Chondrocyte (in vitro differentiated cells): ENCODE measurements around the gene CREB3L1. TPM values are rescaled to one million over a fixed set of nuclear protein-coding genes. Genes with fewer than 3 reads are reported as not detected.

Experiments used
- DNase-seq: peaks from one replicate; pipeline ENCODE4 v3.0.0; 2021; ENCODE audit warnings: mixed read lengths, low spot score
- H3K27ac Mint-ChIP-seq: one replicate; pipeline ENCODE4 v1.8.0; 2021; ENCODE audit warnings: mild to moderate bottlenecking, moderate library complexity, mixed read lengths; ENCODE audit not compliant: unreplicated experiment
- H3K27me3 Mint-ChIP-seq: 2 replicates; pipeline ENCODE4 v1.8.0; 2021; ENCODE audit warnings: low read depth, mixed read lengths
- H3K36me3 Mint-ChIP-seq: 2 replicates; pipeline ENCODE4 v1.8.0; 2021; ENCODE audit warnings: low read depth, mixed read lengths
- H3K4me1 Mint-ChIP-seq: 2 replicates; pipeline ENCODE4 v1.8.0; 2021; ENCODE audit warnings: low read depth, mild to moderate bottlenecking, mixed read lengths
- H3K4me3 Mint-ChIP-seq: one replicate; pipeline ENCODE4 v1.8.0; 2021; ENCODE audit warnings: mild to moderate bottlenecking, moderate library complexity, mixed read lengths; ENCODE audit not compliant: unreplicated experiment
- H3K9me3 Mint-ChIP-seq: 2 replicates; pipeline ENCODE4 v1.8.0; 2021; ENCODE audit warnings: low read depth, mixed read lengths
- total RNA-seq: library from RNA; stranded (reverse); gene quantifications from 3 replicates; pipeline ENCODE4 v1.2.1, GENCODE V29; 2021
- TF ChIP-seq, protein P1 (sequence below): fragments of 200-600 bp; sonication (generic); IDR thresholded peaks from 2 replicates; pipeline ENCODE4 v1.5.0; 2021; ENCODE audit warnings: antibody characterized with exemption, mild to moderate bottlenecking, moderate library complexity

Gene CREB3L1
- total RNA-seq, 1 donor from 2014 or later: 192 TPM

GRCh38 chr11:46285594-46286033 is 8.2 kb downstream of the CREB3L1 start:
- DNase-seq: no peak
- Mint-ChIP-seq H3K4me3 (peak overlapping the region; percentile 37), H3K27ac (peak overlapping the region; percentile 73)

DNA sequence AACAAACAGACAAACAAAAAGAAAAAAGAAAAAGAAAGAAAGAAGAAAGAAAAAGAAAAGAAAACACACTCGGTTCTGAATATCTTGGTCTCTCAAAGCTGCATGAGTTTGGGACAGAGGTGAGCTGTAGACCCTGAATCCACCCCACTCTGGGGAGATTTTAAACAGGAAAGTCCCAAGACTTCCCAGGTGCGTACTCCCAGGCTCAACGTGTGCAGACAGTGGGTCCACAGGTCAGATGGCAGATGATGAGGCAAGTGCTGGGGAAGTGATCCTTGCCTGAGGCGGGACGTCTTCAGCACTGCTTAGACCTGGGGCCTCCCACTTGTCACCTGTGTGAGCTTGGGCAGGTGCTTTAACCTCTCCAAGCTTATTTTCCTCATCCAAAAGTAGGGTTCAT is 9.3 kb downstream of the CREB3L1 start:
- no peak overlapping the region for H3K4me3 Mint-ChIP-seq
- H3K9me3 Mint-ChIP-seq: no peaks in the 10 kb centered on the region
- peaks cover 5% of the 10 kb centered on the region for H3K36me3 Mint-ChIP-seq
- peaks cover 78% of the 10 kb centered on the region for H3K4me1 Mint-ChIP-seq
- no peaks in the 10 kb centered on the region for H3K27me3 Mint-ChIP-seq
- H3K27ac Mint-ChIP-seq: peak overlapping the region; percentile 2
- TF ChIP-seq, protein P1, sequence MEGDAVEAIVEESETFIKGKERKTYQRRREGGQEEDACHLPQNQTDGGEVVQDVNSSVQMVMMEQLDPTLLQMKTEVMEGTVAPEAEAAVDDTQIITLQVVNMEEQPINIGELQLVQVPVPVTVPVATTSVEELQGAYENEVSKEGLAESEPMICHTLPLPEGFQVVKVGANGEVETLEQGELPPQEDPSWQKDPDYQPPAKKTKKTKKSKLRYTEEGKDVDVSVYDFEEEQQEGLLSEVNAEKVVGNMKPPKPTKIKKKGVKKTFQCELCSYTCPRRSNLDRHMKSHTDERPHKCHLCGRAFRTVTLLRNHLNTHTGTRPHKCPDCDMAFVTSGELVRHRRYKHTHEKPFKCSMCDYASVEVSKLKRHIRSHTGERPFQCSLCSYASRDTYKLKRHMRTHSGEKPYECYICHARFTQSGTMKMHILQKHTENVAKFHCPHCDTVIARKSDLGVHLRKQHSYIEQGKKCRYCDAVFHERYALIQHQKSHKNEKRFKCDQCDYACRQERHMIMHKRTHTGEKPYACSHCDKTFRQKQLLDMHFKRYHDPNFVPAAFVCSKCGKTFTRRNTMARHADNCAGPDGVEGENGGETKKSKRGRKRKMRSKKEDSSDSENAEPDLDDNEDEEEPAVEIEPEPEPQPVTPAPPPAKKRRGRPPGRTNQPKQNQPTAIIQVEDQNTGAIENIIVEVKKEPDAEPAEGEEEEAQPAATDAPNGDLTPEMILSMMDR: no peak
- DNase-seq: no peak

More at GRCh38 chr11:46285594-46286033, 8.2 kb downstream of the CREB3L1 start:
- no peaks in the 10 kb centered on the region for H3K9me3 Mint-ChIP-seq
- H3K36me3 Mint-ChIP-seq: peaks cover 8% of the 10 kb centered on the region
- H3K4me1 Mint-ChIP-seq: peaks cover 78% of the 10 kb centered on the region
- H3K27me3 Mint-ChIP-seq: no peaks in the 10 kb centered on the region
- TF ChIP-seq, protein P1: no peak

DNA sequence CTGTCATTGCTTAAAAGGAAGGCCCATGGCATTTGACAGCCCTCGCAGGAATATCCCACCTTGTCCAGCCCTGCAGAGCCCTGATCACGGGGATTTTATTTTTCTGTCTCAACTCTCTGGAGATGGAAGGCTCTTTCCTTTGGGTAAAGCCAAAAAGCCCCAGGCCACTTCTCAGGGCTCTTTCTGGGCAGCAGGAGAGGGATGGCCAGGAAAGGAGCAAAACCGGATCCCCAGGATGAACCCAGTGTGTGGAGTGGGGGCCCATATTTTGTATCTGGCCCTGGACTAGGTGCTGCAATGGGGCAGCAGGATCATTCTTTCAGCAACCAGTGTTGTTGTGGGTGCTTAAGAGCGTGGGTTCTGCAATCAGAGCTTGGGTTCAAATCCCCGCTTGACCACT is 11.0 kb downstream of the CREB3L1 start:
- TF ChIP-seq, protein P1: no peak
- peak overlapping the region; percentile 22 for H3K27ac Mint-ChIP-seq
- H3K36me3 Mint-ChIP-seq: peaks cover 3% of the 10 kb centered on the region
- DNase-seq: no peak
- peaks cover 80% of the 10 kb centered on the region for H3K4me1 Mint-ChIP-seq
- no peak overlapping the region for H3K4me3 Mint-ChIP-seq
- H3K27me3 Mint-ChIP-seq: no peaks in the 10 kb centered on the region
- H3K9me3 Mint-ChIP-seq: no peaks in the 10 kb centered on the region

- H3K9me3 Mint-ChIP-seq: no peaks in the 10 kb centered on the region
- H3K4me1 Mint-ChIP-seq: peaks cover 82% of the 10 kb centered on the region
- no peak for DNase-seq
- TF ChIP-seq, protein P1: no peak
- peak overlapping the region; percentile 89 for H3K27ac Mint-ChIP-seq
- no peaks in the 10 kb centered on the region for H3K27me3 Mint-ChIP-seq
- H3K36me3 Mint-ChIP-seq: peaks cover 4% of the 10 kb centered on the region
- no peak overlapping the region for H3K4me3 Mint-ChIP-seq
Observed at GRCh38 chr11:46290011-46290410, 12.5 kb downstream of the CREB3L1 start.

GRCh38 chr11:46290598-46291309 is 13.3 kb downstream of the CREB3L1 start:
- Mint-ChIP-seq H3K9me3 (no peaks in the 10 kb centered on the region), H3K4me3 (no peak overlapping the region), H3K36me3 (peaks cover 3% of the 10 kb centered on the region), H3K27ac (peak overlapping the region; percentile 89), H3K27me3 (no peaks in the 10 kb centered on the region), H3K4me1 (peaks cover 78% of the 10 kb centered on the region)
- TF ChIP-seq, protein P1: no peak
- DNase-seq: peak; percentile 97
